Measurements from ENCODE around the gene NRN1.

DNA sequence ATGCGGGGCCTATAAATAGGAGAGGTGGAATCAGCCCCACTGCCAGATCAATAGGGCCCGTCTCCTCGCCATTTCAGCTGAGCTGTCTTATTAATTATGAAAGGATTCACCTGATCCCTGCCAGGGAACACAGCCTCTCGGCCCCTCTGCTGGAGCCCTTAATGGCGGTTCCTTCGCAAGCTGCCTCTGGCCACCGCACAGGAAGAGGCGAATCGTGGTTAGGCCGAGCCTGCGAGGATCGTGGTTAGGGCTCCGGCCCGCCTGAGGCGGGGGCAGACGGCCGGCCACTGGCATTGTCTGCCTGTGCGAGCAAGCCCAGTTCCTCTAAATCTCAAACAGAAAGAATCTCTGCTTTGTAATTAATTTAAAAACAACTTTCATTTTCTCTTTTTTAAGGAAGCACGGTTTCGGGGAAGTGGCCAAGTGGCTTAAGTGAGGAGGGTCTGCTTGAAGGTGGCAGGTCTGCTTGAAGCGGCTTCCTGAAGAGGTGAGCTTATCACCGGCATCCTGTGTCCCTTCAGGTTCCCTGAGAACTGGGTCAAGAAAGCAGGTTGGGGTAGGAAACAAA, 9.2 kb downstream of the NRN1 start:
- no peak for TF ChIP-seq NFXL1 (IDR thresholded peaks at IDR 0.05; ENCODE audit: borderline replicate concordance)
- TF ChIP-seq, protein P1, sequence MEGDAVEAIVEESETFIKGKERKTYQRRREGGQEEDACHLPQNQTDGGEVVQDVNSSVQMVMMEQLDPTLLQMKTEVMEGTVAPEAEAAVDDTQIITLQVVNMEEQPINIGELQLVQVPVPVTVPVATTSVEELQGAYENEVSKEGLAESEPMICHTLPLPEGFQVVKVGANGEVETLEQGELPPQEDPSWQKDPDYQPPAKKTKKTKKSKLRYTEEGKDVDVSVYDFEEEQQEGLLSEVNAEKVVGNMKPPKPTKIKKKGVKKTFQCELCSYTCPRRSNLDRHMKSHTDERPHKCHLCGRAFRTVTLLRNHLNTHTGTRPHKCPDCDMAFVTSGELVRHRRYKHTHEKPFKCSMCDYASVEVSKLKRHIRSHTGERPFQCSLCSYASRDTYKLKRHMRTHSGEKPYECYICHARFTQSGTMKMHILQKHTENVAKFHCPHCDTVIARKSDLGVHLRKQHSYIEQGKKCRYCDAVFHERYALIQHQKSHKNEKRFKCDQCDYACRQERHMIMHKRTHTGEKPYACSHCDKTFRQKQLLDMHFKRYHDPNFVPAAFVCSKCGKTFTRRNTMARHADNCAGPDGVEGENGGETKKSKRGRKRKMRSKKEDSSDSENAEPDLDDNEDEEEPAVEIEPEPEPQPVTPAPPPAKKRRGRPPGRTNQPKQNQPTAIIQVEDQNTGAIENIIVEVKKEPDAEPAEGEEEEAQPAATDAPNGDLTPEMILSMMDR (IDR thresholded peaks at IDR 0.05 in 2 of 3, conservative IDR thresholded peaks at IDR 0.05 in 1 of 3; ENCODE audit: control insufficient read depth in 2 of 3, extremely low read depth in 1 of 3, insufficient read depth in 1 of 3, low read depth in 3 of 3, low read length in 3 of 3): no peak
- TF ChIP-seq POLR2A (IDR thresholded peaks at IDR 0.05; ENCODE audit: low read depth, low read length): no peak
- TF ChIP-seq EP300 (IDR thresholded peaks at IDR 0.05; ENCODE audit: borderline replicate concordance in 1 of 2, control insufficient read depth in 1 of 2, low read depth in 2 of 2, low read length in 2 of 2): no peak
- no peak for TF ChIP-seq TAF1 (IDR thresholded peaks at IDR 0.05; ENCODE audit: borderline replicate concordance, low read depth, low read length)
